Vein endothelial cell (primary cell): ENCODE results near the gene VWA7. TPM values are rescaled to one million over a fixed set of nuclear protein-coding genes. Genes with fewer than 3 reads are reported as not detected.

ENCODE experiments used
- small RNA-seq: library from RNA; depleted of rRNA; stranded (forward); fragments of <200 nt; gene quantifications from one replicate; pipeline ENCODE3, GENCODE V24; 2012
- total RNA-seq: library from RNA; depleted of rRNA; stranded (reverse); fragments of >200 nt; gene quantifications from 2 replicates; pipeline ENCODE4 v1.2.3, GENCODE V29; 2012

Gene VWA7
- 0.10 and 0.65 TPM in 2 replicates for total RNA-seq

GRCh38 chr6:31776989-31777666 is at the start of gene VWA7:
TSS of gene VWA7 (minus strand) at chr6:31777328. CDS start at chr6:31776779, 549 bp downstream.

GRCh38 chr6:31815025-31815838 is 38.1 kb upstream of the VWA7 start, which contains the start of the genes HSPA1A and HSPA1L:
TSS of gene HSPA1A (plus strand) at chr6:31815543. CDS start at chr6:31815757, 214 bp downstream.
TSS of gene HSPA1L (minus strand) at chr6:31815283. CDS start at chr6:31811972, 3,311 bp downstream.

GRCh38 chr6:31806470-31807272 is 29.5 kb upstream of the VWA7 start, which contains the start of gene LSM2:
TSS of gene LSM2 (minus strand) at chr6:31806966. CDS start at chr6:31806757, 209 bp downstream.

GRCh38 chr6:31795616-31796298 is 18.6 kb upstream of the VWA7 start, which contains the start of gene VARS1:
TSS of gene VARS1 (minus strand) at chr6:31795752. CDS start at chr6:31795217, 535 bp downstream.

GRCh38 chr6:31762356-31762755 is 14.8 kb downstream of the VWA7 start, which contains the start of gene SAPCD1:
TSS of gene SAPCD1 (plus strand) at chr6:31762656. CDS start at chr6:31763055, 399 bp downstream.

GRCh38 chr6:31739639-31740396 is 37.3 kb downstream of the VWA7 start, which contains the start of gene MSH5:
TSS of gene MSH5 (plus strand) at chr6:31740005. CDS start at chr6:31740467, 462 bp downstream.

GRCh38 chr6:31736021-31736767 is 40.9 kb downstream of the VWA7 start, which contains the start of gene CLIC1:
TSS of gene CLIC1 (minus strand) at chr6:31736530. CDS start at chr6:31736300, 230 bp downstream.

GRCh38 chr6:31728767-31729514 is 48.2 kb downstream of the VWA7 start, which contains the start of gene DDAH2:
TSS of gene DDAH2 (minus strand) at chr6:31729299. CDS start at chr6:31729161, 138 bp downstream.

GRCh38 chr6:31723245-31723979 is 53.7 kb downstream of the VWA7 start, which contains the start of gene MPIG6B:
TSS of gene MPIG6B (plus strand) at chr6:31723373. CDS start at chr6:31723384, 11 bp downstream.

GRCh38 chr6:31721351-31722020 is 55.6 kb downstream of the VWA7 start, which contains the start of gene LY6G6C:
TSS of gene LY6G6C (minus strand) at chr6:31721746. CDS start at chr6:31721679, 67 bp downstream.

Small RNAs within 50 kb of the gene (small RNA-seq; reads per million reads assigned to genes)
- gene MSH5-SAPCD1, result not detected
- not detected for gene RF00019
- gene RNU6-850P, result not detected
- not detected for gene SAPCD1

Other genes starting within 250 kb of the VWA7 start
- gene MCCD1, start 248.4 kb downstream of the VWA7 start, total RNA-seq, result not detected in 2 replicates
- gene DDX39B, start 235.3 kb downstream of the VWA7 start, total RNA-seq, result 458 and 488 TPM in 2 replicates
- 0.33 and 1.2 TPM in 2 replicates for gene ATP6V1G2, start 230.7 kb downstream of the VWA7 start, total RNA-seq
- 24.1 and 36.9 TPM in 2 replicates for gene NFKBIL1, start 229.7 kb downstream of the VWA7 start, total RNA-seq
- gene LTA, start 205.0 kb downstream of the VWA7 start, total RNA-seq, result not detected in 2 replicates
- gene TNF, start 201.8 kb downstream of the VWA7 start, total RNA-seq, result not detected in 2 replicates
- gene LTB, start 194.9 kb downstream of the VWA7 start, total RNA-seq, result 3.9 and 4.7 TPM in 2 replicates
- 0.48 TPM in 1 of 2 replicates, not detected in the other for gene LST1, start 191.1 kb downstream of the VWA7 start, total RNA-seq
- not detected in 2 replicates for gene NCR3, start 184.3 kb downstream of the VWA7 start, total RNA-seq
- gene AIF1, start 162.1 kb downstream of the VWA7 start, total RNA-seq, result not detected in 2 replicates
- 91.2 and 102 TPM in 2 replicates for gene PRRC2A, start 156.6 kb downstream of the VWA7 start, total RNA-seq
- 239 and 265 TPM in 2 replicates for gene BAG6, start 124.7 kb downstream of the VWA7 start, total RNA-seq
- 0.29 and 0.65 TPM in 2 replicates for gene APOM, start 121.4 kb downstream of the VWA7 start, total RNA-seq
- 20.6 and 21.4 TPM in 2 replicates for gene C6orf47, start 116.5 kb downstream of the VWA7 start, total RNA-seq
- gene GPANK1, start 112.3 kb downstream of the VWA7 start, total RNA-seq, result 15.1 and 17.3 TPM in 2 replicates
- 205 and 210 TPM in 2 replicates for gene CSNK2B, start 111.2 kb downstream of the VWA7 start, total RNA-seq
- gene LY6G5B, start 107.4 kb downstream of the VWA7 start, total RNA-seq, result 4.2 and 6.1 TPM in 2 replicates
- 1.3 and 2.4 TPM in 2 replicates for gene LY6G5C, start 96.3 kb downstream of the VWA7 start, total RNA-seq
- 37.9 and 40.5 TPM in 2 replicates for gene ABHD16A, start 74.0 kb downstream of the VWA7 start, total RNA-seq
- not detected in 2 replicates for gene LY6G6F, start 70.5 kb downstream of the VWA7 start, total RNA-seq
- not detected in 2 replicates for gene LY6G6D, start 62.0 kb downstream of the VWA7 start, total RNA-seq
- gene LY6G6C, start 55.6 kb downstream of the VWA7 start, total RNA-seq, result not detected in 2 replicates
- not detected in 2 replicates for gene MPIG6B, start 54.0 kb downstream of the VWA7 start, total RNA-seq
- 87.2 and 113 TPM in 2 replicates for gene DDAH2, start 48.0 kb downstream of the VWA7 start, total RNA-seq
- gene CLIC1, start 40.8 kb downstream of the VWA7 start, total RNA-seq, result 800 and 906 TPM in 2 replicates
- 12.7 and 18.8 TPM in 2 replicates for gene MSH5, start 37.3 kb downstream of the VWA7 start, total RNA-seq
- 2.1 TPM in 1 of 2 replicates, not detected in the other for gene SAPCD1, start 14.7 kb downstream of the VWA7 start, total RNA-seq
- 78.5 and 88.8 TPM in 2 replicates for gene VARS1, start 18.4 kb upstream of the VWA7 start, total RNA-seq
- 42.8 and 45.1 TPM in 2 replicates for gene LSM2, start 29.6 kb upstream of the VWA7 start, total RNA-seq
- gene HSPA1L, start 38.0 kb upstream of the VWA7 start, total RNA-seq, result 0.98 and 1.1 TPM in 2 replicates
- 53.3 and 53.9 TPM in 2 replicates for gene HSPA1A, start 38.2 kb upstream of the VWA7 start, total RNA-seq
- gene HSPA1B, start 50.4 kb upstream of the VWA7 start, total RNA-seq, result 37.2 and 55.5 TPM in 2 replicates
- 53.2 and 55.9 TPM in 2 replicates for gene NEU1, start 85.5 kb upstream of the VWA7 start, total RNA-seq
- under 0.01 and 0.29 TPM in 2 replicates for gene SLC44A4, start 101.7 kb upstream of the VWA7 start, total RNA-seq
- 37.7 and 51.6 TPM in 2 replicates for gene EHMT2, start 120.4 kb upstream of the VWA7 start, total RNA-seq
- gene ZBTB12, start 124.8 kb upstream of the VWA7 start, total RNA-seq, result 1.5 and 2.6 TPM in 2 replicates
- 0.65 TPM in 1 of 2 replicates, not detected in the other for gene C2, start 150.4 kb upstream of the VWA7 start, total RNA-seq
- 0.98 and 1.2 TPM in 2 replicates for gene CFB, start 168.8 kb upstream of the VWA7 start, total RNA-seq
- 94.7 and 131 TPM in 2 replicates for gene NELFE, start 181.6 kb upstream of the VWA7 start, total RNA-seq
- 49.4 and 58.1 TPM in 2 replicates for gene SKIC2, start 181.8 kb upstream of the VWA7 start, total RNA-seq
- gene DXO, start 194.8 kb upstream of the VWA7 start, total RNA-seq, result 13.1 and 15.2 TPM in 2 replicates
- 0.96 and 3.3 TPM in 2 replicates for gene C4A, start 204.7 kb upstream of the VWA7 start, total RNA-seq
- 0.33 and 0.76 TPM in 2 replicates for gene C4B, start 237.5 kb upstream of the VWA7 start, total RNA-seq